Mucosa of descending colon (tissue), 3 donors: ENCODE data around the gene ST6GALNAC3. TPM values are rescaled to one million over a fixed set of nuclear protein-coding genes. Genes with fewer than 3 reads are reported as not detected.

ENCODE experiments used
- ATAC-seq: fragments of 200-7000 bp; cut with Tn5 transposase; one replicate; pipeline ENCODE4 v1.9.1; 2020; ENCODE audit warnings: mild to moderate bottlenecking, moderate library complexity
- DNase-seq, 3 donors: peaks; one replicate each; pipeline ENCODE4 v3.0.0-alpha.2; 2020
- H3K36me3 ChIP-seq: fragments of 200-600 bp; one replicate; pipeline ENCODE4 v1.8.0; 2021; ENCODE audit warnings: low read depth, mild to moderate bottlenecking
- H3K4me1 ChIP-seq: fragments of 200-600 bp; one replicate; pipeline ENCODE4 v1.8.0; 2021; ENCODE audit warnings: low read depth, mild to moderate bottlenecking
- H3K4me3 ChIP-seq: fragments of 200-600 bp; one replicate; pipeline ENCODE4 v1.8.0; 2021; ENCODE audit warnings: mild to moderate bottlenecking
- H3K9me3 ChIP-seq: fragments of 200-600 bp; one replicate; pipeline ENCODE4 v1.8.0; 2021; ENCODE audit warnings: mild to moderate bottlenecking
- CTCF ChIP-seq: fragments of 200-600 bp; IDR thresholded peaks from one replicate; pipeline ENCODE4 v1.8.0; 2022; ENCODE audit warnings: antibody characterized with exemption, mild to moderate bottlenecking
- intact Hi-C, 2 donors: fragments of 100-400 bp; cut with DNase I in 1 of 2; cut with micrococcal nuclease in 1 of 2; formaldehyde crosslinking; loops; one replicate each; pipeline versions ENCODE4 v1.11.0 to v1.11.1; 2022; cut with DNase I, micrococcal nuclease
- total RNA-seq, 3 donors: library from RNA; stranded (reverse); fragmentation: NEBNext Ultra II Directional in 2 of 3; extraction: Animal tissue kit (Norgen Biotek cat#: 25700) in 2 of 3; gene quantifications; one replicate each; pipeline versions ENCODE4 v1.2.1 to v1.2.4, GENCODE V29; 2021 to 2023
- donor health status: DM: no; HTN: no; CAD: no; lungs with moderate emphysema.
- donor health status: DM: no; HTN: no; CAD: no.
- donor health status: DM: no; HTN: yes; CAD: no.

The ST6GALNAC3 gene
- total RNA-seq, 3 donors from 2014 or later: 5.4 to 9.0 (median 6.7) TPM

GRCh38 chr1:76492752-76493430, 418.3 kb downstream of the ST6GALNAC3 start:
- no peak for DNase-seq
- H3K4me3 ChIP-seq: no peak overlapping the region
- no peaks in the 10 kb centered on the region for H3K4me1 ChIP-seq
- ATAC-seq: no peak
- no peak for TF ChIP-seq CTCF
- intact Hi-C loops: no loop called here
- H3K9me3 ChIP-seq: no peaks in the 10 kb centered on the region
- H3K36me3 ChIP-seq: no peaks in the 10 kb centered on the region

DNA sequence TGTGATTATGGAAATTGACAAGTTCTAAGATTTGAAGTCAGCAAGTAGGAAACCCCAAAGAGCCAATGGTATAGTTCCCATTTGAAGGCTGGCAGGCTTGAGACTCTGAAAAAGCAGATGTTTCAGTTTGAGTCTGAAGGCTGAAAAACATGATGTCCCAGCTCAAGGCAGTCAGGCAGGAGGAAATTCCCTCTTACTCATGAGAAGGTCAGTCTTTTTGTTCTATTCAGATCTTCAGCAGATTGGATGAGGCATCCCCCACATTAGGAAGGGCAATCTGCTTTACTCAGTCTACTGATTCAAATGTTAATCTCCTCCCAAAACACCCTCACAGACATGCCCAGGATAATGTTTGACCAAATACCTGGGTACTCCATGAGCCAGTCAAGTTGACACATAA, 420.3 kb downstream of the ST6GALNAC3 start:
- no peaks in the 10 kb centered on the region for H3K36me3 ChIP-seq
- H3K9me3 ChIP-seq: no peaks in the 10 kb centered on the region
- ATAC-seq: no peak
- no peak for TF ChIP-seq CTCF
- H3K4me3 ChIP-seq: no peak overlapping the region
- H3K4me1 ChIP-seq: no peaks in the 10 kb centered on the region
- DNase-seq: no peak
- intact Hi-C loops: no loop called here

- Histone ChIP-seq H3K9me3 (no peaks in the 10 kb centered on the region), H3K36me3 (no peaks in the 10 kb centered on the region), H3K4me3 (no peak overlapping the region), H3K4me1 (no peaks in the 10 kb centered on the region)
- no peak for DNase-seq
- intact Hi-C loops: no loop called here
- no peak for TF ChIP-seq CTCF
- ATAC-seq: no peak
Measured at GRCh38 chr1:76496871-76497270, 422.3 kb downstream of the ST6GALNAC3 start.

DNA sequence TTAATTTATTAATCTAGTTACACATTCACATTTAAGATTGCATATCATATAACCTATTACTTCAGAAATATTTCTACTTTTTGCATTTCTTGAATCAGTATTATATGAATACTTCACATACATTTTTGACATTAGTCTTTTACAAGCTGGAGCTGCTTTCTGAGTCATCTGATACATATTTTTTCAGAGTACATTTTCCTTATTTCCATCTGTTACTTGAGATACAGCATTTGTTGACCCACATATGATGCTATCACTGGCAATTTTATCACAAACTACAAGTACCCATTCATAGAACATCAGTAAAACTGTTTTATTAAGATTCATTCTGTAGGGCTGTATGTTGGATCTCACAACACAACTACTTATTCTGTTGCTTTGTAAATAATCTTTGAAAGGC, 425.6 kb downstream of the ST6GALNAC3 start:
- no peak for ATAC-seq
- DNase-seq: no peak
- Histone ChIP-seq H3K4me1 (no peaks in the 10 kb centered on the region), H3K36me3 (no peaks in the 10 kb centered on the region), H3K9me3 (no peaks in the 10 kb centered on the region), H3K4me3 (no peak overlapping the region)
- intact Hi-C loops: no loop called here
- TF ChIP-seq CTCF: no peak

DNA sequence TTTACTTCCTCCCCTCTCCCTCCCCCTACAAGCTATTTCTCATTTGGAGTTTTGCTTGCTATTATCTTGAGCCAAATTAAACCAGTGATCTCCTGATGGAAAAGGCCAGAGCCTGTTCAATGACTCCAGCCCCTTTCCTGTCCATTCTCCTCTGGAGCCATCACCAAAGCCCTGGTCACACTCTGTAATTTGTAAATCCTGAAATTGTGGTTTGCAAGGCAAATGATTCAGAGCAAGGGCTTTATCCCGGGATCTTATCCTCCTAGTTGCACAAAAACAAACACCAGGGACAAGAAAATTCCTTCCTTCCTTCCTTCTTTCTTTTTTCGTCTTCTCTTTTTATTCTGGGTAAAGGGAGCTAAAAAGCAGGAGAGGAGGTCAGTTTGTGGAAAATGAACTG, 426.6 kb downstream of the ST6GALNAC3 start:
- no peak overlapping the region for H3K4me3 ChIP-seq
- intact Hi-C loops: no loop called here
- H3K36me3 ChIP-seq: no peaks in the 10 kb centered on the region
- H3K9me3 ChIP-seq: no peaks in the 10 kb centered on the region
- TF ChIP-seq CTCF: no peak
- ATAC-seq: no peak
- H3K4me1 ChIP-seq: no peaks in the 10 kb centered on the region
- DNase-seq: no peak
